EH (cell line): ENCODE data around the gene CBL.
"Not testable (repeated sequence)": the region's sequence is repeated elsewhere in the genome, so short reads cannot be mapped to it uniquely, and the experiment has no call there.

Source experiments
- DNase-seq: peaks from one replicate; pipeline ENCODE4 v3.0.0-alpha.2; 2015; ENCODE audit warnings: low read depth

CBL gene

GRCh38 chr11:119185981-119186634, 20.0 kb upstream of the CBL start:
- DNase-seq: no peak

- DNase-seq: no peak
Measured at GRCh38 chr11:119187123-119187892, 18.8 kb upstream of the CBL start.

- DNase-seq: no peak
Measured at GRCh38 chr11:119188067-119188466, 18.1 kb upstream of the CBL start.

GRCh38 chr11:119188887-119189286, 17.3 kb upstream of the CBL start:
- no peak for DNase-seq

GRCh38 chr11:119189393-119189792, 16.7 kb upstream of the CBL start:
- DNase-seq: no peak

- DNase-seq: no peak
Measured at GRCh38 chr11:119190531-119190930, 15.6 kb upstream of the CBL start.

- not testable (repeated sequence) for DNase-seq
Measured at GRCh38 chr11:119191265-119191664, 14.9 kb upstream of the CBL start.

- no peak for DNase-seq
Measured at GRCh38 chr11:119192111-119192510, 14.0 kb upstream of the CBL start.

GRCh38 chr11:119193001-119193400, 13.1 kb upstream of the CBL start:
- DNase-seq: no peak

GRCh38 chr11:119193626-119194025, 12.5 kb upstream of the CBL start:
- no peak for DNase-seq

GRCh38 chr11:119194811-119195440, 11.2 kb upstream of the CBL start:
- no peak for DNase-seq

GRCh38 chr11:119195680-119196079, 10.5 kb upstream of the CBL start:
- DNase-seq: peak; percentile 78

- peak; percentile 80 for DNase-seq
Measured at GRCh38 chr11:119196833-119197483, 9.2 kb upstream of the CBL start.

- no peak for DNase-seq
Measured at GRCh38 chr11:119198925-119199324, 7.2 kb upstream of the CBL start.

- not testable (repeated sequence) for DNase-seq
Measured at GRCh38 chr11:119201236-119201635, 4.9 kb upstream of the CBL start.

- no peak for DNase-seq
Measured at GRCh38 chr11:119202554-119202953, 3.6 kb upstream of the CBL start.

- no peak for DNase-seq
Measured at GRCh38 chr11:119204066-119204465, 2.1 kb upstream of the CBL start.

GRCh38 chr11:119205080-119205479, 1.1 kb upstream of the CBL start:
- no peak for DNase-seq

GRCh38 chr11:119206511-119207414, 624 bp downstream of the CBL start:
- DNase-seq: peak; percentile 44

- DNase-seq: no peak
Measured at GRCh38 chr11:119207415-119207960, 1.3 kb downstream of the CBL start.

GRCh38 chr11:119209186-119209585, 3.0 kb downstream of the CBL start:
- no peak for DNase-seq
